Stimulated activated CD8-positive, alpha-beta memory T cell treated with anti-CD3 and anti-CD28 coated beads, Interleukin-15, amount 100 ng/mL, for 48 hours (primary cell): ENCODE data around the gene POLD1.
"Not testable (repeated sequence)": the region's sequence is repeated elsewhere in the genome, so short reads cannot be mapped to it uniquely, and the experiment has no call there.

Experiments
- DNase-seq, 2 donors: peaks; one replicate each; pipeline ENCODE4 v3.0.0-alpha.2; 2020; ENCODE audit warnings: low read depth in 2 of 2

The POLD1 gene

DNA sequence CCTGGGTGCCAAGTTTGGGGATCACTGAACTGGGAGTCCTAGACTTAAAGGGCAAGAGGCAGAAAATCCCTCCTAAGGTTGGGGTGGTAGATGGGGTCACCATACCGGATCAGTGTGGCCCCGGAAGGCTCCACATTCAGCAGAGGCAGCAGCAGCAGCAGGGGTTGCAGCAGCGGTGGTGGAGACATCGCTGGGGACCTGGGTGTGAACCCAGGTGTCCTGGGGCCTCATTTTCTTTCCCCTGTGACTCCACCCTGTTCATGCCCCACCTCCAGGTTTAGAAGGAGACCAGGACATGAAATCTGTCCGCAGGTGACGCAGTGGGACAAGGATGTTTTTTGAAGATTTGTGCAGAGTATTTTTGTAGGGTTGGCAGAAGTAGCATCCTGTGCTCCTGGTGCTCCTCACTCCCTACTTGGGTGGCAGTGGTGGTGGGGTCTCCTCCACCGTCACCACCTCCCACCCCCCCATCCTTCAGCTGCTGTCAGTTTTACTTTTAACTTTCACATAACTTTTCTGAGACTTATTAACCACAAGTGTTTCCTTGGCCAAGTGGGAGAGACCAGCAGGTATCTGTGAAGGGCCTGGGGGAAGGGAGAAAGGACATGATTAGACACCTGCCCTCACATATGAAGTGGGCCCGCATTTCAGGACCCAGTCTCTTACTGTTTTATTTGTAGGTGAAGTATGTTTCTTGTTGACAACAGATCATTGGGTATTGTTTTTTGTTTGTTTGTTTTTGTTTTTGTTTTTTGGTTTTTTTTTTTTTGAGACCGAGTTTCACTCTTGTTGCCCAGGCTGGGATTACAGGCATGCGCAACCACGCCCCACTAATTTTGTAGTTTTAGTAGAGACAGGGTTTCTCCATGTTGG, 18.5 kb upstream of the POLD1 start, which contains the start of gene NAPSA:
TSS of gene NAPSA (minus strand) at position 206 of the 873 bp plus-strand sequence. CDS start at position 188, 18 bp downstream.
- DNase-seq: no peak

DNA sequence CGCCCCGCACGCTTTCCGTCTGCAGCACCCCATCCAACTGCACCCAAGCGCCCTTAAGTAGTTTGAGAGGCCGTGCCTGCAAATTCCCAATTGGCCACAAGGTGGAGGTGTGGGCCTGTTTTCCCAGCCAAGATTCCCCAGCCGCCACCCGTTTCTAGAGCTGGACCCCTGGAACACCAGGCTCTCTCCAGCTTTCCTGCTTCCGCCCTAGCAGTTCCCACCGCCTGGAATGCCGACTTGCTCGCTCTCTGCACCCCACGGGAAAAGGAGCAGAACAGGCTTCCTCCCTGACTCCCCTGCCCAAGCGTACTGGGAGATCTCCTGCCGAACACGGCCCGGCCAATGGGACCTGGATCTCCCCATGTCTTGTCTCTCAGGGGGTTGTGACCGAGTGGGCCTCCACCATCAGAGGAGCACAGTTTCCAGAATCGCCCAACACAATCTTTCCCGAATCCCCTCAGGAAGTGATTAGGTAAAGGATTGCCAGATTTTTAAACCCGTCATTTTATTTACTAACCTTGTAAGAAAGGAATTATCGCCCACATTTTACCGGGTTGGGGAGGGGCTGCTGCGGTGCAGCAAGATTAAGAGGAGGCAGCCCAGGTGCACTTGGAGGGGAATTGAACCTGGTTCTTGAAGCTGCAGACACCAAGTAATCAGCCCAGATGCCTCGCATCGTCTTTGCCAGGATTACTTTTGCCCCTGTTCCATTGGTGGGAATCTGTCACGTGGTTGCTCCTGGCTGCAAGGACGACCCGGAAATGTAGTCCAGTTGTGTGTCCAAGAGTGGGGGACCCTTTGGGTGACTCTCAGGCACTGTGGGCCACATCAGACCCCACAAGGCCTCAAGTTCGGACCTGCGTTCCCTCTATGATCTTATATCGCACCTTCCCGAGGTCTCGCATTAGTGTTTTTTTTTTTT, 15.2 kb upstream of the POLD1 start:
- DNase-seq: peak; percentile 60 to 65

- DNase-seq: no peak
Observed at GRCh38 chr19:50371914-50372475, 12.2 kb upstream of the POLD1 start.

- peak; percentile 89 to 91 for DNase-seq
Observed at GRCh38 chr19:50376166-50377050, 7.7 kb upstream of the POLD1 start, which contains the start of gene NR1H2. NR1H2 (plus strand) TSS chr19:50376457; CDS start chr19:50377606, 1,149 bp downstream.

GRCh38 chr19:50377051-50377461, 7.1 kb upstream of the POLD1 start:
- DNase-seq: no peak

DNA sequence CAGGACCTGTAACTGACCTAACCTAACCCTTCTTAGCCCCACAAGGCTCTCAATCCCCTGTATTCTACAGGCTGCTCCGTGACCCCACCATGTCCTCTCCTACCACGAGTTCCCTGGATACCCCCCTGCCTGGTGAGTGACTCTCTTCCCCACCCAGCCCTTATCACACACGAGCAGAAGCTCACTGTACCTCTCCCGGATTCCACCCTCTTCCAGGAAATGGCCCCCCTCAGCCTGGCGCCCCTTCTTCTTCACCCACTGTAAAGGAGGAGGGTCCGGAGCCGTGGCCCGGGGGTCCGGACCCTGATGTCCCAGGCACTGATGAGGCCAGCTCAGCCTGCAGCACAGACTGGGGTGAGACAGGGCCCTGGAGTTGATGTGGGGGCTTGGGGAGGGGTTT, 6.6 kb upstream of the POLD1 start:
- no peak for DNase-seq

DNA sequence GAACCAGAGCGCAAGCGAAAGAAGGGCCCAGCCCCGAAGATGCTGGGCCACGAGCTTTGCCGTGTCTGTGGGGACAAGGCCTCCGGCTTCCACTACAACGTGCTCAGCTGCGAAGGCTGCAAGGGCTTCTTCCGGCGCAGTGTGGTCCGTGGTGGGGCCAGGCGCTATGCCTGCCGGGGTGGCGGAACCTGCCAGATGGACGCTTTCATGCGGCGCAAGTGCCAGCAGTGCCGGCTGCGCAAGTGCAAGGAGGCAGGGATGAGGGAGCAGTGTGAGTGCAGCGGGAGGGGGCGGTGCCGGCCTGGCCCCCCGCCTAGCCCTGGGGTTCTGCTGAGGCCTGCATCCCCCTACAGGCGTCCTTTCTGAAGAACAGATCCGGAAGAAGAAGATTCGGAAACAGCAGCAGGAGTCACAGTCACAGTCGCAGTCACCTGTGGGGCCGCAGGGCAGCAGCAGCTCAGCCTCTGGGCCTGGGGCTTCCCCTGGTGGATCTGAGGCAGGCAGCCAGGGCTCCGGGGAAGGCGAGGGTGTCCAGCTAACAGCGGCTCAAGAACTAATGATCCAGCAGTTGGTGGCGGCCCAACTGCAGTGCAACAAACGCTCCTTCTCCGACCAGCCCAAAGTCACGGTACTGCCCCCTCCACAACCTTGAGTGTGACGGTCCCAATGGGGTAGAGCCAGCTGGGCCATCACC, 5.8 kb upstream of the POLD1 start:
- DNase-seq: no peak

GRCh38 chr19:50378863-50379236, 5.3 kb upstream of the POLD1 start:
- no peak for DNase-seq

GRCh38 chr19:50379602-50380001, 4.5 kb upstream of the POLD1 start:
- no peak for DNase-seq

DNA sequence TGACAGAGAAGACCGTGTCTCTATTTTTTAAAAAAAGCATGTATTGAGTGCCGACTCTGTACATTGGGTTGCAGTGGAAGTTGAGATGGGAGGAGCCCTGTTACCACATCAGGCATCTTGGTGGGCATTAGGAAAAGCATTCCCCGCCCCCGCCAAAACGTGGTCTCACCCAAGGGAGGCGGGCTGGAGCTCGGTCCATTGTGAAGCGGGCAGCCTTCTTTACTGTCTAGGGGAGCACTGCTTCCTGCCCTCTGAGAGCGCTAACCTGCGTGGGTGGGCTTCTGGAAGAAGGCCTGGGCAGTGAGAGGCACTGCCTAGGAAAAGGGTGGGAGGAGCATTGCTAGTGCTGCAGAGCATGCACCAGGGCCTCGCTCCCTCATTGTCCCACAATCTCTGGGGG, 4.0 kb upstream of the POLD1 start:
- no peak for DNase-seq

GRCh38 chr19:50380751-50381151, 3.4 kb upstream of the POLD1 start:
- no peak for DNase-seq

DNA sequence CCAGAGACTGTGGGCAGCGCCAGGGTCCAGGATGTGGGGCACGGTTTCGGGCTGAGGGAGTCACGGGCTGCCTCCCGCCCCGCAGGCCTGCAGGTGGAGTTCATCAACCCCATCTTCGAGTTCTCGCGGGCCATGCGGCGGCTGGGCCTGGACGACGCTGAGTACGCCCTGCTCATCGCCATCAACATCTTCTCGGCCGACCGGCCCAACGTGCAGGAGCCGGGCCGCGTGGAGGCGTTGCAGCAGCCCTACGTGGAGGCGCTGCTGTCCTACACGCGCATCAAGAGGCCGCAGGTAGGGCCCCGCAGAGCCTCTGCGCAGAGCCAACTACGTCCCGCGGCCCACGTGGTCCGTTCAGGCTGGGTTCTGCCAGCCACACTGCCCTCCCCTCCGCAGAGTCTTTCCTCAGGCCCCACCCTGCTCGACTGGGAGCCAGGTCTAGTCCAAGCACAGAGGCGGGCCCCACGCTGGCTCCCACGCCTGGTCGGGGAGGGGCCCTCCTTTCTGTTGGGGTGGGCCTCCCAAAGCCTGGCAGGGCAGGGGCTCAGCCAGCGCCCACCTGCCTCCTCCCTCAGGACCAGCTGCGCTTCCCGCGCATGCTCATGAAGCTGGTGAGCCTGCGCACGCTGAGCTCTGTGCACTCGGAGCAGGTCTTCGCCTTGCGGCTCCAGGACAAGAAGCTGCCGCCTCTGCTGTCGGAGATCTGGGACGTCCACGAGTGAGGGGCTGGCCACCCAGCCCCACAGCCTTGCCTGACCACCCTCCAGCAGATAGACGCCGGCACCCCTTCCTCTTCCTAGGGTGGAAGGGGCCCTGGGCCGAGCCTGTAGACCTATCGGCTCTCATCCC, 2.0 kb upstream of the POLD1 start:
- DNase-seq: no peak

DNA sequence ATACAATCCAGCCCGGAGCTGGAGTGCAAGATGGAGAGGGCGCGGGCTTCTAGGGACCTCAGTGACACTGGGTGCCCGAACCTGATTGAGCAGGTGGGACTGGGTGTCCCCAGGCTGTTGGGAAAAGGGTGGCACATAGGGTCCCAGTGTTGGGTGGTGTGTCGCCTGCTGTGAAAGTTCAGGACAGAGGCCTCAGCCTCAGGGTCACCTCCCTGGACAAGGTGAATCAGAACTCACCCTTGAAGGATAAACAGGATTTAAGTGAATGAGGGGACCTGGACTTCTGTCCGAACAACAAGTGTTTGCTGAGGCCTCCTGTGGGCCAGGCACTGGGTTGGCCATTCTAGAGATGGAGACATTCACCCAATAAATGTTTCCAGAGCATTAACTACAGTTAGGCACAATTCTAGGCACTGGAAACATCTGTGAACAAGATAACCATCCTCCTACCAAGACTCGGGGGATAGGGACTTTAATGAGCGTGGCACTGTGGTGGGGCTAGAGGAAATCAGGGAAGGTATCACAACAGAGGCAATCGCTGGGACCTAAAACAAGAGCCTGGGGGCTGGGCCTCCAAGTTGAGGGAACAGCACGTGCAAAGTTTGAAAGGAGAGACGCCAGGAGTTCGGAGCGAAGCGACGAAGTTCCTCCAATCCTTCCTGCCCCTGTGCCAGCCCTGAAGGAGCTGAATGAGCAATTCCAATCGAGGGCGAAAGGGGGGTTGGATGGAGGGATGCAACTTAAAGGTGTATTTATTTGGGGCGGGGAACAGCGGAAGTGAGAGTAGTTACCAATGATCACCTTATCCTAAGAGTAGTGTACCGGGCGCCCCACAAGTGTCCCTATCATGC, 921 bp upstream of the POLD1 start:
- no peak for DNase-seq

DNA sequence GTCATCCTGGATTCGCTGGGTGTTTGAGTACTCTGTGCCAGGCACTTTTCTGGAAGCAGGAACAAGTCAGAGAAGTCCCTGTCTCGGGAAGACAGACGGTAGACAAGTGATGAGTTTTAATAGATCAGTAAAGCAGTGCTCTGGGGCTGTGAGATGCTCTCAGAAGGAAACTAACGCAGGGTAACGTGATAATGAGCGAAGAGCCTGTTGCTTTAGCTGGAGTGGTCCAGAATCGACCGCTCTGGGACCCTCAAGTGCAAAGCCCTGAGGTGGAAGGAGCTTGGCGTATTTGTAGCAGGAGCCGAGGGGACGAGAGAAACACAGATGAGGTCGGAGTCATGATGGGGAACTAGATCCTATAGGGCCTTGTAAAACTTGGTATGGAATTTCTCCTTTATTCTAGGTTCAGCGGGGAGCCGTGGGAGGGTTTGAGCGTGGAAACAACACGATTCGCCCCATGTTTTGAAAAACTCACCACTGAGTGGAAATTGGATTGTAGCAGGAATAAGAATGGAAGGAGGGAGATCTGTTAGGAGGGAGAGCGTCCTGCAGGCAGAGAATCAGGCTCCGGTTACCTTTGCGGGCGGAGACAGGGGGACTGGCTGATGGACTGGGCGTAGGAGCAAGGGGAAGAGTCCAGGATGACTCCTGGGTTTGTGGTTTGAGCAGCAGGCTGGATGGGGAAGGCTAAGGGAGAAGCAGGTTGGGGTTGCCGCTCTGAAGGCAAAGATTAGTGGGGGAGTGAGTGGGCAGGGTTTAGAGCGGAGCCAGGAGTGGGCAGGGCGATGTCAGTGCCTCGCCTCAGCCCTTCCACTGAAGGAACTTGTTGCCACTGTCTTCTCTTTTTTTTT, 763 bp downstream of the POLD1 start:
- DNase-seq: no peak

GRCh38 chr19:50387176-50387867, 3.2 kb downstream of the POLD1 start:
- no peak for DNase-seq

DNA sequence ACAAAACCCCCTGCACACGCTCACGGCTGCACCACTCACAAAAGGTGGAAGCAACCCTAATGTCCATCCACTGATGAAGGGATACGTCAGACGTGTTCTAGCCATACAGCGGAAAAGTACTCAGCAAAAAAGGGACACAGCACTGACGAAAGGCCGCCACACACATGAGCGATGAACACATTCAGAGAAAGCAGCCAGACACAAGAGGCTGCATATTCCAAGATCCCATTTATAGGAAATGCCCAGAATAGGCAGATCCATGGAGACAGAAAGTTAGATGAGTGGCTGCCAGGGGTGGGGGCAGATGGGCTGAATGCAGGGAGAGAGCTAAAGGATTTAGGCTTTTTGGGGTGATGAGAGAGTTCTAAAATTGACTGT, 3.7 kb downstream of the POLD1 start:
- DNase-seq: no peak

DNA sequence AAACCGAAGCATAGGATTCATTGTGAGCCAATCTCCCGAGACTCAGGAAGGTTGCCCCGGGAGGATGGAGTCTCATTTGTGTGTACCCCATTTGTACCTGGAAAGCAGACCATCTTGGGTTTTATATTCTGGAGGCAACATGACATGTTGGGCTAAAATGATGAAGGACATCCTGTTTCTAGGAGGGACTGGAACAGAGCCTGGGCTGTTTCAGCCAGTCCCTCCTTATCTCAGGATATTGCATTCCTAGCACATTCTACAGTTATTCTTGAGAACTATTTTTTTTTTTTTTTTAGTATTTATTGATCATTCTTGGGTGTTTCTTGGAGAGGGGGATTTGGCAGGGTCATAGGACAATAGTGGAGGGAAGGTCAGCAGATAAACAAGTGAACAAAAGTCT, 6.1 kb downstream of the POLD1 start:
- not testable (repeated sequence) for DNase-seq
